ENCODE data around the gene NSG1.

- TF ChIP-seq CTCF (conservative IDR thresholded peaks at IDR 0.05; ENCODE audit: low read depth, low read length): no peak
- TF ChIP-seq EZH2 (IDR thresholded peaks at IDR 0.05; ENCODE audit: borderline replicate concordance, low read depth, low read length, poor library complexity, severe bottlenecking): no peak
Measured at GRCh38 chr4:4391866-4392265, 5.0 kb downstream of the NSG1 start.

All from A673 (cell line).